Muscle of back (tissue), 11 donors: Measurements from ENCODE around the gene ZDHHC11B. TPM values are rescaled to one million over a fixed set of nuclear protein-coding genes. Genes with fewer than 3 reads are reported as not detected.

ENCODE experiments used
- DNase-seq, 3 donors: peaks; one replicate each; pipeline versions ENCODE4 v3.0.0 to v3.0.0-alpha.2; 2013
- polyA plus RNA-seq, 10 donors: library from polyadenylated mRNA; unstranded; fragments of 120-200 nt; gene quantifications; one replicate each; pipeline ENCODE4 v1.2.1, GENCODE V29; 2013; ENCODE audit not compliant: insufficient read length in 10 of 10

ZDHHC11B gene
- polyA plus RNA-seq, 10 donors: 4.6 to 37.2 (median 10.9) TPM

DNA sequence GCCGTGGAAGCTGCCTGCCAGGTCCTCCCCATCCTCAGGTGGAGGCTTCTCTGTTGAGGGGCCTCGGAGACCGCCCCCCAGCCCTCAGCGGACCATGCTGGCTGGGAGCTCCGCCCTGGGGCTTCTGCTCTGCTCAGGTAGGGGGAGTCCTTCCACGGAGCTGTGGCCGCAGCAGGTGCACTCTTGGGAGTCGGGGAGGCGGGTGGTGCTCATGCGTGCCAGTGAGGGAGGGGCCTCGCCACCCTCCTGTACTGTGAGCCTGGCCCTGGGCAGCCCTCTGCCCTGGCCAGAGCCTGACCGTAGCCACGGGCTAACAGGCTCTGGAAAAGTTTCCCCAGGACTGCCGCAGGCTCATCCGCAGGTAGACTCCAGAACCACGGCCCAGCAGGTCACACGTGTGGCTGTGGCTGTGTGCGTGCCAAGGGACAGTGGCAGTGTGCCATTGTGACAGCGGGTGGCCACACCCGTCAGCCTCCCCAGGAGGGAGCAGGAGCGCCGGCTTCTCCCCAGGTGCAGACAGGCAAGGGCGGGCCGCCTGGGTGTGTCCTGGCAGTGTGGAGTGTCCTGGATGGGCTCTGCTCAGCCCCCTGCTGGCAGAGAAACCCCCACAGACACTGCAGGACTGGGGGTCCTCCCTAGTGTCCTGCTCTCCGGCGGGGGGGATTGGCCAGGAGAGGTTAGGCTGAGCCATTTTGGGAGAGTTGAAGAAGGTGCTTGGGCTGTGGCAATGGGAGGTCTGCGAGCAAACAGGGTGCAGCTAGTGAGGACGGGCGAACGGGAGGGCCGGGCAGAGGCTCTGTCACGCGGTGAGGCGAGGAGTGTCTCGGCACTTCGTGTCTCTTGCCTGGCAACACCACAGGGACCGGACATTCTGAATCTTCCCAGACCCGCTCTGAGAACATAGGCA, 120.8 kb downstream of the ZDHHC11B start:
- DNase-seq: no peak

DNA sequence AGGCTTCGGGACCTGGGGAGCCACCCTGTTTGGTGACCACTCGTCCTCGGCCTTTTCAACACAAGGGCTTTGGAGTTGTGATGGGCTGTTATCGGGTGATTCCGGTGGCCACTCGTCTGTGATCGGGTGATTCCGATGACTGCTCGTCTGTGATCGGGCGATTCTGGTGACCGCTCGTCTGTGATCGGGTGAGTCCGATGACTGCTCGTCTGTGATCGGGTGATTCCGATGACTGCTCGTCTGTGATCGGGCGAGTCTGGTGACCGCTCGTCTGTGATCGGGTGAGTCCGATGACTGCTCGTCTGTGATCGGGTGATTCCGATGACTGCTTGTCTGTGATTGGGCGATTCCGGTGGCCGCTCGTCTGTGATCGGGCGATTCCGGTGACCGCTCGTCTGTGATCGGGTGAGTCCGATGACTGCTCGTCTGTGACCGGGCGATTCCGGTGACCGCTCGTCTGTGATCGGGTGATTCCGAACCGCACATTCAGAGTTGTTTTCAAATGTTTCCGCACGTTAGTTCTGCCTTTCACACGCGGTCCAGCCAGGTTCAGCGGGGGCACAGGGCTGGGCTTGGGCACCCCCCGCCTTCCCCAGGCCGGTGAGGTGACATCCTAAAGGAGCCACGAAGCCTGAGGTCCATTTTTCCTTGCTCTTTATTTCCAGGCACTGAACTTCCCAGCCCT, 121.6 kb downstream of the ZDHHC11B start:
- no peak for DNase-seq

DNA sequence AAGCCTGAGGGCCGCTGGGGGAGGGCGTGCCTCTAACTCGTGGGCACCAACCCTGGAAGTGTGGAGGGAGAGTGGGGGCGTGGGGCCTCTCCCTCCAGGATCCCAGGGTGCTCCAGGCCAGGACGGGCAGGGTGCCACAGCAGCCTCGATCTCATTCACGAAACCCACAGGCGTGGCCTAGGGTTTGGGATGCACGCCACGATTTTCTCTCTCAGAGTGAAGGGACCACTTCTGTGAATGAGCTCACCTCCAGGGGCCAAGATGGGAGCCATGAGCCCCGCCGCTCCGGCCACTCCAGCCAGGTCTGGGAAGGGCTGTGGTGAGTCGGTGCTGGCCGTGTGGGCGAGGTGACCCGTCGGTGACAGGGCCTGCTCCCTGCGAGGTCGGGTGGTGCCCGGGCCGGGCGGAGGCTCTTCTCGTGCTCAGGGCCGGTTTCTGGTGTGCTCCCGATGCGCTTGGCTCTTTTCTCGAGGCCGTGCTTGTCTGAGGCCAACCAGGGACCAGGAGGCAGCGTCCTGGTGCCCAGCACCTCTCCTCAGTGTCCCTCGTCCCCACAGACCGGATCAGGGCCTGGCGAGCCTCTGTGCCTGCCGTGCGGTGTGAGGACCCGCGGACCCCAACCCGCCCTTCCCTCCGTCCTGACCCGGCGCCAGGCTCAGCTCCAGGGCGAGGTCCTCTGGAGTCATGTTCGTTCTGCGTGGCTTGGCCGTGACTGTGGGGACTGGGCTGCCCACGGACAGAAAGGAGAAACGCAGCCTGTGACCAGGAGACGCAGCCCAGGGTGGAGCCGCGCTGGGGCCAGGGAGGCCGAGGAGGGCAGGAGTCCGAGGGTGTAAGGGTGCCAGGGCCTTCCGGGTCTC, 122.4 kb downstream of the ZDHHC11B start:
- no peak for DNase-seq

DNA sequence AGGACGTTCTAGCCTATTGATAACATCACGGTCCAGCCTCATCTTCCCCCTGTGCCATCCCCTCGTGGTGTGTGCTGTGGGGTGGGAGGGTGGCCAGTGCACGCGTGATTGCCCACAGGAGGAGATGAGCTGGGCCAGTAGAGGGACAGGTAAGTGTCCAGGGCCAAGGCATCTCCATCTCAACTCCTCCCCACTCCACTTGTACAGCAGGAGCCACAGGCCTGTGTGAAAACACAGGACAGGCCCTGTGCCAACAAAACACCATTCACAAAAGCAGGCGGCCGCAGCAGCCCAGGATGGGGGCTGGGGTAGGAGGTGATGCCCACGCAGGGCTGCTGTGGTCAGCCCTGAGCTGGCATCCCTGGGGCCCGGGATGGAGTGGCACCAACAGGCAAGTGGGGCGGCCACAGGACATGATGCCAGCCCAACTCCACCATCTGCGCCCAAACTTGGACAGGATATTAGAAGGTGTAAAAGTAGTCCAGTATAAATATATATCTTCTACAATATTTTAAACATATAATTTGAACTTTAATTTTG, 124.0 kb downstream of the ZDHHC11B start:
- DNase-seq: no peak

Other genes with a start within 250 kb of the ZDHHC11B start
- 1 to 10 TPM; 3.0 to 6.5 (median 3.9) TPM for gene CEP72, start 172.4 kb downstream of the ZDHHC11B start, polyA plus RNA-seq
- 10 to 100 TPM in 1 of 10 donors, 1 to 10 TPM in 9; 4.0 to 12.3 (median 8.0) TPM for gene TPPP, start 91.4 kb downstream of the ZDHHC11B start, polyA plus RNA-seq
- gene ZDHHC11, start 66.3 kb upstream of the ZDHHC11B start, polyA plus RNA-seq: 10 to 100 TPM in 2 of 10 donors, 1 to 10 TPM in 8; 3.9 to 25.0 (median 7.9) TPM
- 10 to 100 TPM; 22.5 to 34.4 (median 27.5) TPM for gene BRD9, start 108.1 kb upstream of the ZDHHC11B start, polyA plus RNA-seq
- gene TRIP13, start 108.2 kb upstream of the ZDHHC11B start, polyA plus RNA-seq: 10 to 100 TPM in 3 of 10 donors, 1 to 10 TPM in 7; 6.5 to 14.2 (median 8.6) TPM
- 10 to 100 TPM in 1 of 10 donors, 1 to 10 TPM in 9; 1.6 to 19.5 (median 2.4) TPM for gene NKD2, start 224.1 kb upstream of the ZDHHC11B start, polyA plus RNA-seq